Measurements from ENCODE around the gene NOX4.

DNA sequence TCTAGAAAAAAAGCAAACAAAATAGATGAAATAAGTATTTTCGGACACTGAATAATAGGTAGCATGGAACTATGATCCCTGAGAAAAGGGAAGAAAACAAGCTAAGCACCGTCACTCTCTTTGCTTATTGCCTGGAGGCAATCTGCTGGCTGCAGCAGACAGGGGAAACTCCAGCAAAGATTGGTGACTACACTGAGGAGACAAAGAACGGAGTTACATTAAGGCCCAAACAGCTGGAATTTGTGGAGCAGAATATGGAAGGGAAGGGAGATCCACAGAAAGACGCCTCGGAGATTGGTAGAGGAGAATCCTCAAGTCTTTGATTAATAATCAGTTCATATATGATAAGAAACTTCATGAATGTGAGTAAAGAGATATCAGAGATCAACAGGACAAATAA is 163.3 kb downstream of the NOX4 start:
- TF ChIP-seq RFX5 (IDR thresholded peaks at IDR 0.05) (no peak), RNF2 (IDR thresholded peaks at IDR 0.05; ENCODE audit: borderline replicate concordance, low read depth) (no peak), CHD2 (IDR thresholded peaks at IDR 0.05; ENCODE audit: low read length, partially characterized antibody) (no peak), POLR2A (IDR thresholded peaks at IDR 0.05; ENCODE audit: low read length) (no peak), EP300 (IDR thresholded peaks at IDR 0.05) (no peak), ZFP36 (IDR thresholded peaks at IDR 0.05; ENCODE audit: borderline replicate concordance, partially characterized antibody) (no peak), ZC3H11A (IDR thresholded peaks at IDR 0.05) (no peak), POLR2AphosphoS2 (conservative IDR thresholded peaks at IDR 0.05; ENCODE audit: low read length) (no peak), TP53 (CRISPR knock-in tag; IDR thresholded peaks at IDR 0.05) (no peak), MAFK (IDR thresholded peaks at IDR 0.05; ENCODE audit: partially characterized antibody) (no peak), NFE2L2 (conservative IDR thresholded peaks at IDR 0.05; ENCODE audit: low read length) (no peak)
- TF ChIP-seq, protein P1, sequence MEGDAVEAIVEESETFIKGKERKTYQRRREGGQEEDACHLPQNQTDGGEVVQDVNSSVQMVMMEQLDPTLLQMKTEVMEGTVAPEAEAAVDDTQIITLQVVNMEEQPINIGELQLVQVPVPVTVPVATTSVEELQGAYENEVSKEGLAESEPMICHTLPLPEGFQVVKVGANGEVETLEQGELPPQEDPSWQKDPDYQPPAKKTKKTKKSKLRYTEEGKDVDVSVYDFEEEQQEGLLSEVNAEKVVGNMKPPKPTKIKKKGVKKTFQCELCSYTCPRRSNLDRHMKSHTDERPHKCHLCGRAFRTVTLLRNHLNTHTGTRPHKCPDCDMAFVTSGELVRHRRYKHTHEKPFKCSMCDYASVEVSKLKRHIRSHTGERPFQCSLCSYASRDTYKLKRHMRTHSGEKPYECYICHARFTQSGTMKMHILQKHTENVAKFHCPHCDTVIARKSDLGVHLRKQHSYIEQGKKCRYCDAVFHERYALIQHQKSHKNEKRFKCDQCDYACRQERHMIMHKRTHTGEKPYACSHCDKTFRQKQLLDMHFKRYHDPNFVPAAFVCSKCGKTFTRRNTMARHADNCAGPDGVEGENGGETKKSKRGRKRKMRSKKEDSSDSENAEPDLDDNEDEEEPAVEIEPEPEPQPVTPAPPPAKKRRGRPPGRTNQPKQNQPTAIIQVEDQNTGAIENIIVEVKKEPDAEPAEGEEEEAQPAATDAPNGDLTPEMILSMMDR (IDR thresholded peaks at IDR 0.05): no peak
- TF ChIP-seq, protein P2, sequence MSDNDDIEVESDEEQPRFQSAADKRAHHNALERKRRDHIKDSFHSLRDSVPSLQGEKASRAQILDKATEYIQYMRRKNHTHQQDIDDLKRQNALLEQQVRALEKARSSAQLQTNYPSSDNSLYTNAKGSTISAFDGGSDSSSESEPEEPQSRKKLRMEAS (IDR thresholded peaks at IDR 0.05): no peak
- TF ChIP-seq, protein P3, sequence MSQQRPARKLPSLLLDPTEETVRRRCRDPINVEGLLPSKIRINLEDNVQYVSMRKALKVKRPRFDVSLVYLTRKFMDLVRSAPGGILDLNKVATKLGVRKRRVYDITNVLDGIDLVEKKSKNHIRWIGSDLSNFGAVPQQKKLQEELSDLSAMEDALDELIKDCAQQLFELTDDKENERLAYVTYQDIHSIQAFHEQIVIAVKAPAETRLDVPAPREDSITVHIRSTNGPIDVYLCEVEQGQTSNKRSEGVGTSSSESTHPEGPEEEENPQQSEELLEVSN (IDR thresholded peaks at IDR 0.05; ENCODE audit: borderline replicate concordance, low read depth): no peak

Measured in A549 (cell line).